ENCODE data around the gene ZNF415. TPM values are rescaled to one million over a fixed set of nuclear protein-coding genes. Genes with fewer than 3 reads are reported as not detected.

The ZNF415 gene
- total RNA-seq, 1 experiment from 2014 or later, result 1.3 TPM

Other genes starting within 250 kb of the ZNF415 start
- 7.7 and 10.6 TPM in 2 replicates for gene ZNF320, start 235.3 kb downstream of the ZNF415 start, total RNA-seq (2014; rRNA removed)
- 5.2 and 5.4 TPM in 2 replicates for gene ZNF888, start 209.5 kb downstream of the ZNF415 start, total RNA-seq (2014; rRNA removed)
- gene ZNF816, start 170.0 kb downstream of the ZNF415 start, total RNA-seq (2014; rRNA removed), result 7.6 and 10.2 TPM in 2 replicates
- gene ERVV-1, start 119.0 kb downstream of the ZNF415 start, total RNA-seq (2014; rRNA removed), result not detected in 2 replicates
- not detected in 2 replicates for gene ERVV-2, start 88.2 kb downstream of the ZNF415 start, total RNA-seq (2014; rRNA removed)
- gene ZNF160, start 29.5 kb downstream of the ZNF415 start, total RNA-seq (2014; rRNA removed), result 22.3 and 25.1 TPM in 2 replicates
- gene ZNF347, start 26.1 kb upstream of the ZNF415 start, total RNA-seq (2014; rRNA removed), result 8.5 and 9.1 TPM in 2 replicates
- 0.77 and 0.81 TPM in 2 replicates for gene ZNF665, start 60.4 kb upstream of the ZNF415 start, total RNA-seq (2014; rRNA removed)
- gene ZNF677, start 122.0 kb upstream of the ZNF415 start, total RNA-seq (2014; rRNA removed), result 8.0 and 14.1 TPM in 2 replicates
- not detected in 2 replicates for gene VN1R2, start 125.4 kb upstream of the ZNF415 start, total RNA-seq (2014; rRNA removed)
- not detected in 2 replicates for gene VN1R4, start 134.8 kb upstream of the ZNF415 start, total RNA-seq (2014; rRNA removed)
- gene ZNF845, start 200.8 kb upstream of the ZNF415 start, total RNA-seq (2014; rRNA removed), result 4.4 and 6.6 TPM in 2 replicates
- 13.1 and 25.6 TPM in 2 replicates for gene ZNF525, start 232.8 kb upstream of the ZNF415 start, total RNA-seq (2014; rRNA removed)

Data from PC-3 (cell line).